GM18870 (cell line): Measurements from ENCODE around the gene CHRNA4.

ENCODE experiments used
- ATAC-seq: cut with Tn5 transposase; IDR thresholded peaks from one replicate; pipeline ENCODE4 v1.9.1; 2021; ENCODE audit warnings: moderate library complexity; ENCODE audit not compliant: unreplicated experiment

CHRNA4 gene

DNA sequence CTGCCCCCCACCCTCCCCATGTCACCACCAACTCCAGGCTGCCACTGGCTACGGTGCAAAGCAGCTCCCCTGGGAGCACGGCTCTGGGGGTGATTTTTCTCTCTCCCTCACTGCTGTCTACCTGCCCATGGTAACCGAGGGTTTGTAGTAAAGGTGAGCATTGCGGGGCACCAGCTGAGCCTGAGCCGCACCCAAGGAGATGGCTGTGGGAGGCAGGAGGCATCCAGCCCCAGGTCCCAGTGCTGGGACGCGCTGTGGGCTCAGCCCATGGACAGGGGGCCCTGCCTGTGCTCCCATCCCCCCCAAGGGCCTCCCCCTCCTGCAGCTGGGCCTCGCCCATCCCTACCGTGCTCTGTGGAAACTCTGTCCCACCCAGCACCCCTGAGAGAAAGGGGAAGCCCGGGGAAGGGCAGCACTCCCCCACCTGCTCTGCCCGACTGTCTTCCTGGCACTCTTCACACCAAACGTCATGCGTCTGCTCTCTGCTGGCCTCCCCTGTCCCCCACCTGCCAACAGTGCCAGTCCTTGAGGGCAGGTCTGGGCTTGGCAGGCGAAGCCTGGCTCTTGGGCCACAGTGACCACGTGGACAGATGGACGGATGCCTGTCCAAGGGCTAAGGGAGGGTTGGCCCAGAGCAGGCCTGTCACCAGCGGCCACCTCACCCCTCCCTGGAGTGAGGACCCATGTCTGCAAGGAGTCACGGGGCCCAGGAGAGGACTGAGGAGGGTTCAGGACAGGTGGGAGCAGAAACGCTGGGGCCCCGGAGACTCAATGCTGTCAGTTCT, 3.8 kb upstream of the CHRNA4 start:
- ATAC-seq: no peak

DNA sequence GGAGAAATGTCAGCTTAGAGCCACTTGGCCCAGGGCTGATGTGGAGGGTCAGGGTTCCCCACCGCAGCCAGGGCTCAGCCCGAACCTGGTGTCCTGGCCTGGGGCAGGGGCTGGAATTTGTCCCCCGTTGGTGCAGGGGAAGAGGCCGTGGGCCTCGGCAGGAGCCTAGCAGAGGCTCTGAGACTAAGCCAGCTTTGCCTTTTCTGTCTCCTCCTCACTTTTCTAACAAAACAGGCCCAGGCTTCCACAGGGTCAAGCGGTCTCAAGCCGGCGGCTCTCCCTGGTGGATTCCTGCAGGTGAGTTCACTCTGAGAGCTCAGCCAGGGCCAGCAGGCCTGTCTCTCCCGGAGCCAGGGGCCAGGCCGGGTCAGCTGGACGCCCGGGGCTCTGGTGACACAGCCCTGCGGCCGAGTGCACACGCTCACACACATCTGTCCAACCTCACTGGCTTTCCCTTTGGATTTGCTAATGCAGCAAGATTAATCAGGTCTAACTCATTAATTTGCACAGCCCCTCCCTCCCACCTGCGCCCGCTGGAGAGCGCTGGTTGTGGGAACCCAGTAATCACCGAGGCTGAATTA, 2.9 kb upstream of the CHRNA4 start:
- no peak for ATAC-seq

DNA sequence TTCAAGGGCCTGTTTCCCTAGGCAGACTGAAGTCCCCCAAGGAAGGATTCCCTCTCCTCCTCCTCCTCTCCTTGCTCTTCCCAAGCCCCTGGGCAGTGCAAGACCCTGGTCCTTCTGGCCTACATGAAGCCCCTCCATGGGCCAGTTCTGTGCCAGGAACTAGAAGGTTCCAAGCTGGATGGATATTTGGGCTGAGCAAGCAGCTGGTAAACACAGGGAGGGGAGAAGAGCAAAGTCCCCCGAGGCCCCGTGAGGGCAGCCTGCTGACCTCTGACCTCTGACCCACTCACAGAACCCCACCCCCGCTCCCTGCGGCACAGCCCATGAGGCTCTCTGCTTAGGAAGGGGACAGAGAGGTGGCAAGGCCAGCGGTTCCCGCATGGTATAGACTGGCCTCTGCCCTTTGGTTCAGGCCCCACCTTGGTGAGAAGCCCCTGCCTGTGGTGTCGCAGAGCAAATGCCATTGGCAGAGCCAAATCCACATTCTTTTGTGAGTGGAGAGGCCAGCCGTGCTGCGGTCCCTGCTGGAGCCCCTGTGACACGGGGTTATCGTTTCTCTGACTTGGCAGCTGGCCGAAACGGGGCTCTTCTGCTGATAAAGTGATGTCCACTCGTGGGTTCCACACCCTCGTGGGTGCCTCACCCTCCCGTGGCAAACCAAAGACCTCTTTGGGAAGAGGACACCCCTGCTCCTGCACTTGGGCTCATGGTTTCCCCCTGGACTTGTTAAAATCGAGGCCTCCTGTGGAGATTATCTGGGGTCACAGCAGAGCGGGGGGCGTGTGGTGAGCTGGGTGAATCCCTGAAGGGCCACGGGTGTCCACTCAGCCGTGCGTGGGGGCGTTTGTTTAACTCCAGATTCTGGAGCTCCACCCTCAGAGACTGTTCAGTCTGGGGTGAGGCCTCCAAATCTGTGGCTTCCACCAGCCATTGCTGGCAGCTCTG, 2.1 kb upstream of the CHRNA4 start:
- no peak for ATAC-seq

DNA sequence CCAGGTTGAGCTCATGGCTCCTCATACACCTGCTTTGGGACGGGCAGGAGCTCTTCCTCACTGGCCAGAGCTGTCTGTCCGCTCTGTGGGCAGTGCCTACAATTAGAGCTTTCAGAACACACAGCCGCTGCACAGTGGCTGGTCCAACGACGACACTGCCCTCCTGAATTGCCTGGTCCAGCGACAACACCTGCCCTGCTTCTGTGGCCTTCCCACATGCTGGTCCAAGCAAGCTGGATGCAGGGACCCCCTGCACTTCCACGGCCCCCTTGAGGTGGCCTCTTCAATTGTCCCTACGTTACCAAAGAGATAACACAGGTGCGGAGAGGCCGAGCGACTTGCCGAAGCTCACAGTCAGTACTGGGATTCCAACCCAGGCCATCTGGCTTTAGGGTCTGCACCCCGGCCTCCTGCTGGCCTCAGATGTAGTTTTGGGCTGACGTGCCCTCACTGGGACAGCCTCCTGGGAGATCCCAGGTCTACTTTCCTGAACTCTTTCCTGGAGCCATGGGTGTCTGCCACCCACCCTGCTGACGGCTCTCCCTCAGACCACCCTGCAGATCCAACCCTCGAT, 1.4 kb upstream of the CHRNA4 start:
- no peak for ATAC-seq

DNA sequence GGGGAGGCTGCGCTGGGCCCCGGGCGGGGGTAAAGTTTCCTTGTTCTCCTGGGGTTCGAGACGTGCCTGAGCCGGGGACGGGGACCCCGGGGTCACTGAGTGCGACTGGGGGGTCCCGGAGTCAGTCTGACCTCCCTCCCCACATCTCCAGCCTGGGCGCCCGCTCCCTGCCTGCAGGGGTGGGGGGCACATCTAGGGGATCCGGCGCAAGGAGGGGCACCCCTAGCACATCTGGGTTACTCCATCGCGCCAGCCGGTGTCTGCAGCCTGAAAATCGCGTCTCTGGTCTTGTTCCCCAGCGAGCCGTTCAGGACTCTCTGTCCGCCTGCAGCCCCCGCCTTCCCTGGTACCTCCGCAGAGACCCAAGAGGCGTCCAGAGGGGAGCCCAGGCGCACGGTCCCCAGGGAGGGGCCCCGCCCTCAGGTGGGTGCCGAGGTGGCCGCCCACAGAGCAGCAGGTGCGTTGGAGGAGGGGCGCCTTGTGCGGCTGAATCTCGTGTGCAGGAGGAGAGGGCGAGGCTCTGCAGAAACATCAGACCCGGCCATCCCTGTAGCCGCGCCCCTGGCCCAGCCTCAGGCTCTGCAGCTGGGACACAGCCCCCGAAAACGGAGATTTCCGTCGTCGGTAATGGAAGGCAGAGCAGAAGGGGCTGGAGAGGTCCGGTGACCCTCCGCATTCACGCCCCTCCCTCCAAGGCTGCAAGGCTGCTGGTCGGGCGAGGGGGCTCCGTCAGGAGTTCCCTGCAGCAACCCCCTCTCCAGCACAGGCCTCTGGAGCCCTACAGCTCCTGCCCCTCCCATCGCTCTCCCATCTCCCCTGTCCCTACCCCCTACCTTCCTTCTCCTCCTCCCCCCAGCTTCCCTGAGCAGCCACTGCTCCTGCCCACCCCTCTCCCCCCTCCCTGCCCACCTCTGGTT, 628 bp upstream of the CHRNA4 start:
- ATAC-seq: no peak

DNA sequence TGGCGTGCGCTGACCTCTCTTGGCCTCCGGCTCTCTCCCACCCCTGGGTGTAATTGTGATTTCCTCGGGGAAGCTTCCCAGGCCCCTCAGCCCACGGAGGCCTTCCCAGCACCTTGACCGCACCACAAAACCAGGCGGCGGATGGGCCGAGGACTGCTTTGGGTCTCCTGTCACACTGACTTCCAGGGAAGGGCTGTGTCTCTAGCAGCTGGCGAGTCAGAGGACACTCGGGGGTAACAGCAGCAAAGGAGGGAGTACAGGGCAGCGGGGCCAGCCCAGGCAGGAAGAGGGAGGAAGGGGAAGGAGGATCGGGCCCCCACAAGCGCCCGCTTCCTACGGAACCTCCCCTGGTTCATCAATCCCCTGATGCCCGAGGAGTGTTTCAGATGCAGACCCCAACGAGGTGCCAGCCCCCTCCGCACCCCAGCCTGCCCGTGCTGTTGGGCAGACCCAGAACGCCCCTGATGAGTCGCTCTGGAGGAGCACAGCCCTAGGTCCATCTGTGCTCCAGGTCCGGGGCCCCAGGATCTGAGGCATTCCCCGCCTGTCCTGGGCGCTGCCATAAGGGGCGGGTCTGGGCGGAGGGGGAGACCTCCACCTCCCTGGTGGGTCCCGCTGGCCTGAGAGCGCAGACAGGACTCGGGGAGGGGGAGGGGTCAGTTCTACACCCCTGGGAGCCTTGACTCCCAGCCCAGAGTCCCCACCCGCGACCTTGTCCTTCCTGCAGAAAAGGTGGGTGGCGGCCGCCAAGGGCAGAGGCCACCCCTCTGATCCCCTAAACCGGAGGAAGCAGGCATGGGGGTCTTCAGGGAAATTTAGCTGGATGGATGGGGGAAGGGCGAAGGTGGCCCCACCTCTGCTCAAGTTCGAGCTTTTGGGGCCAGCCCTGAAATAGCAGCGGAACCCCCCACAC, 956 bp downstream of the CHRNA4 start:
- no peak for ATAC-seq

DNA sequence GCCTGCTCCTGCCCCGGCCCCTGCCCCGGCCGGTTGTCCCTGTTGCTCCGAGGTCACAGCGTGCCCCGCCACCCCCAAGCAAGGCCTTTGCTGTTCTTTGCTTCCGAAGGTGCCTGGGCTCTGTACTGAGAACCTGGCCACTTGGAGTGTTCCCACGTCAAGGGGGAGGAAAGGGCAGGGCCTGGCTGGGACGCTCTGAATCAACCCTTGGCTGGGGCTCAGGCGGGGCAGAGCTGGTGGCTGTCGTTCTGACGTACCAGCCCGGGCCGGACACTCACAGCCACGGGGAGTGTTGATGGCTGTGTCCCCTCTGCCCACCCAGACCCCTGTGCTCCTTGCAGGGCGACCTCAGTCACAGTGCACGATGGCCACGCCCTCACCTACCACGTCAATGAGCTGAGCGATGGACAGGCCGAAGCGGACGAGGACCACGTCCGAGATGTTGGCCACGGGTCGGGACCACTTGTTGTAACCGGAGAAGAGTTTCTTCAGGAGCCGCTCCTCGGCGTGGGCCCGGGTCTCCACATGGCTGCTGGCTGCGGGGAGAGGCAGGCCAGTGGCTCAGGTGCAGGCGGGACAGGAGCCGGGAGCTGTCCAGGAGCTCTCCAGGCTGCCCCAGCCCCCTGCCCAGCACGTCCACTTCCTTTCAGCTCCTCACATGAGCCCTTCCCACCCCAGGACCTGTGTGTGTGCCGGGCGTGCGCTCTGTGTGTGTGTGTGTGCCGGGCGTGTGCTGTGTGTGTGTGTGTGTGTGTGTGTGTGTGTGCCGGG, 1.8 kb downstream of the CHRNA4 start:
- no peak for ATAC-seq

DNA sequence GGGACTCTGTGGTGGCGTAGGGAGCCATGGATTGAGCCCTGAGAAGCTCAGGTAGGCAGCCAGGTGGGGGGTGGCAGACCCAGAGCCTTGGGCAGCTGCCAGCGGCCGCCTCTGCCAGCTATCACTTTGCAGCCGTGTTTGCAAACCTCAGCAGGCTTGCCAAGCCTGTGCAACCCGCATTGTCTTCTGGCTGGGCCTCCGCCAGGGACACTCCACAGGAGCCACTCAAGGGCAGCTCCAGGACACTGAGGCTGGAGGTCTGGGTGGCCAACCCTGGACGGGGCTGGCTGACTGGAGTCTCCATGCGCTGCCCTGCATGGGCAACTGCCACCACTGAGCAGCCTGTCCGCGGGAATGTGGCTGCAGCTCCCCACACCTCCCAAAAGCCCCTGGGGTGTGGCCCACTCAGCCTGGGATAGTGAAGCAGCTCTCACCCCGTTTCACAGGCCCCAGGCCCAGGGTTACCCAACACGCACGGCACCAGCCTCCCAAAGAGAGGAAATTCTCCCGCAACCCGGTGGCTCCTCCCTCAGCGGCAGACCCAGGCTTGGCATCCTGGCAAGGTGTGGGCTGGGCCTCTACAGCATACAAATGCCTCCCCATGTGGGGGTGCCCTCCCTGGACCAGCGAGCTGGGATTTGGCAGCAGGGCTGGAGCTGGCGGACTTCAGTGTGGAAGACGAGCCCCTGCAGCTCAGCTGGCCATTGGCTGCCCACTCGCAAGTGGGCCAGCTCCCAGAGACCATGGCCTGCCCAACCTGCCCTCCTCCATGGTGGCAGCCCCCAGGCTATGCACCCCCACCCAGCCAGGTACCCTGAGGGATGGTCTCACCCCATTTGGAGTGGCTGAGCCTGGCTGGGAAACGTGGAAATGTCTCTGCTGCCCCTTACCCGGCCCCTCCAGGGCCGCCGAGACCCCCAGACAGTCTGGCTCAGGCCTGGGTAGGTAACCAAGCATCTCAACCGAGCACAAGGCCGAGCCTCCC, 2.9 kb downstream of the CHRNA4 start:
- ATAC-seq: no peak

DNA sequence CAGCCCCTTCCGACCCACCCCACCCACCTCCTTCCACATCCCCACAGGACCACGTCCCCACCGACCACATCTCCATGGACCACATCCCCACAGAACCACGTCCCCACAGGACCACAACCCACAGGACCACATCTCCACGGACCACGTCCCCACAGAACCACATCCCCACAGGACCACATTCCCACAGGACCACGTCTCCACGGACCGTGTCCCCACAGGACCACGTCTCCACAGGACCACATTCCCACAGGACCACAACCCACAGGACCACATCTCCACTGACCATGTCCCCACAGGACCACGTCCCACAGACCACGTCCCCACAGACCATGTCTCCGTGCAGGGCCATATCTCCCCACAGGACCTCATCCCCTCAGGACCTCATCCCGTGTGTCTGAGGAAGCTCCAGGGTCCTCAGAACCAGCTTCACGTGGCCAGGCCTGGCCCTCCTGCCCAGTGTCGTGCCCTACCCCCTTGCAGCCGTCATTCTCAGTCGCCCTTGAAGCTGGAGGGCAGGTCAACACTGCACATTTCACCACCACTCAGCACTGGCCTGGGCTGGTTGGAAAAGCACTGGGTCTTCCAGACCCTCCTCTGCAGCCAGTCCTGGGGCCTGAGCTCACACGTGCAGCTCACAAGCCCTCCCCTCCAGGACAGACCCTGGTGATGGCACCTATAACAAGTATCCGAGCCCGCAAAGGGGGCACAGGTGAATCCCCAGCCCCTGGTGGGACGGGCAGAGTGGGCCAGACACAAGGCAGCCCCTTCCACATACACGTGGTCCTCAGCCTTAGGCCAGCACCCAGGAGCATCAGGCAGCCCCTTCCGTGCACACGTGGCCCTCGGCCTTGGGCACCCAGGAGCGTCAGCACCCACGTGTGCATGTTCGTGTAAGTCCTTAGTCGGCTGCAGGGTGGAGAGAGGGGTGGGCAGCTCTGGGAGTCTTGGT, 3.9 kb downstream of the CHRNA4 start:
- no peak for ATAC-seq

DNA sequence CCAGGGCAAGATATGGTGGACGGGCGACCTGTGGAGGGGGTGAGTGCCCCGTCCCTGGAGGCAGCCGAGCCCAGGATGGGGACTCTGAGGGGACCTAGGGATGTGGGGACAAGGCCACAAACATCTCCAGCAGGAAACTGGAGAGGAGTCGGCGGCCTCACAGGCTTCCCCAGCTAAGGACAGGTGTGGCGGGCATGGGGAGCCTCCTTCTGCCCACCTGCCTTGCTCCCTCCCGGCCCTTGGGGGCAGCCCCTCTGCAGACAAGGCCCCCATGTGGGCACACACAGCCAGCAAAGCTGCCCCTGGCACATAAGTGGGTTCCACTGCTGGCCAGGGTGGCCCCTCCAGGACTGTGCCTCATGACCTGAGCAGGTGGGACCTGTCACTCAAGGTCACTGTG, 4.6 kb downstream of the CHRNA4 start:
- ATAC-seq: no peak

DNA sequence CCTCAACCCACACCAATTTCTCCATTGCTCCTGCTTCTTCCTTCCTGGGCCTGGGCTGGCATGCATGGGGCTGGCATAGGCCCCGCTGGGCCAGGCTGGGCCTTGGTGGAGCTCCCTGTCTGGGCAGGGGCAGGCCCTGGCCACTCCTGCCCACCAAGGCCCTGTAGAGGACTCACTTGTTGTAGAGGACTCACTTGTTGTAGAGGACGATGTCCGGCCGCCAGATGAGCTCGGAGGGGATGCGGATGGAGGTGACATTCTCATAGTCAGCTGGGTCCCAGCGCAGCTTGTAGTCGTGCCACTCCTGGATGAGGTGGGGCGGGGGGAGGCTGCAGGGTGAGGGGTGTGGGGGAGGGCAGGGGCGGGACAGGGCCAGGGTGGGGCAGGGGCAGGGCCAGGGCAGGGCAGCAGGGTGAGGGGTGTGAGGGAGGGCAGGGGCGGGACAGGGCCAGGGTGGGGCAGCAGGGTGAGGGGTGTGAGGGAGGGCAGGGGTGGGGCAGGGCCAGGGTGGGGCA, 5.3 kb downstream of the CHRNA4 start:
- ATAC-seq: no peak

DNA sequence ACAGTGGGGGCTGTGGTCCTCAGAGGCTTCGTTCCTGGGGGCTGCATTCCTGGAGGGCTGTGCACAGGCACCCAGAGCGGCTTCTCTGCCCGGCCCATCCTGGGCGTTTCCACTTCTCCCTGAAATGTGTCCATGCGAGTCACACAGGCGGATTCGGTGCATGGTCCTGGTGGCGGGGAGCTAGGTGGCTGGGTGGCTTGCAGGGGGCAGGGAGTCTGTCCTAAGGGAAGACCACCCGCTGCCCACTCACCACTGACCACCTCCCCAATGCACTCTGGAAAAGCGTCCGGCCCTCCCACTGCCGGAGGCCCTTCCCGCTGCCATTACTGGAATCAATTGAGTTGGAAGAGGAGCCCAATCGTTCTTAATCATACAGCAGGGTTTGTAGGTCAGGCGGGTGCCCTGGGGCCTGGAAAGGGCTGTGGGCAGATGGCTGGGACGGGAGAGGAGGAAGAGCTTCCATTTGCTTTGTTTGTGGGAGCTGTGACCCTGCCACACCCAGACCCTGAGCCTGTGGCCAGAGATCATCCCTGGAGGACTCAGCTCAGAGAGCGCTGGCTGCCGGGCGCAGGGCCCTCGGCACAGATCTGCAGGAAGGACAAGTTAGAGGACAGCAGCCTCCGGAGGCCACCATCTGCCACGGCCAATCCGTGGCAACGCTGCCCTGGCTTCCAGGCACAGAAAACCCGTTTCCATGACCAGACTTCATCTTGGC, 6.4 kb downstream of the CHRNA4 start:
- ATAC-seq: no peak

DNA sequence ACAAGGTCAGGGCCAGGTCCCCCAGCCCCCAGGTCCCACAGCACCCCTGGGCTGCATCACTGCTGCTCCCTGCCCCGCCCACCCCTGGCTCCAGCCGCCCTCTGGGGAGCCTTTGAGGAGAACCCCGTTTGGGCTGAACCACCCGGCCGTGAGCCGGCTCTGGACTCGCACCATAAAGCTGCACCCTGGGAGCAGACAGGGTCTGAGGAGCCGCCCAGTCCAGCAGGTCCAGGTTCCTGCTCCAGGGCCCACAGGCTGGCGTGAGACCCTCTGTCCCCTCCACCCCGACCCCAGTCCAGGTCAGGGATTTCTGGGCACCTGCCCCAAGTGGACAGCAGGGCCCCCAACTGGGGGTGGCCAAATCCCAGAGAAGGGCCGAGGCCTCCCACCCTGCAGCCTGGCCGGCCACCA, 8.3 kb downstream of the CHRNA4 start:
- no peak for ATAC-seq

DNA sequence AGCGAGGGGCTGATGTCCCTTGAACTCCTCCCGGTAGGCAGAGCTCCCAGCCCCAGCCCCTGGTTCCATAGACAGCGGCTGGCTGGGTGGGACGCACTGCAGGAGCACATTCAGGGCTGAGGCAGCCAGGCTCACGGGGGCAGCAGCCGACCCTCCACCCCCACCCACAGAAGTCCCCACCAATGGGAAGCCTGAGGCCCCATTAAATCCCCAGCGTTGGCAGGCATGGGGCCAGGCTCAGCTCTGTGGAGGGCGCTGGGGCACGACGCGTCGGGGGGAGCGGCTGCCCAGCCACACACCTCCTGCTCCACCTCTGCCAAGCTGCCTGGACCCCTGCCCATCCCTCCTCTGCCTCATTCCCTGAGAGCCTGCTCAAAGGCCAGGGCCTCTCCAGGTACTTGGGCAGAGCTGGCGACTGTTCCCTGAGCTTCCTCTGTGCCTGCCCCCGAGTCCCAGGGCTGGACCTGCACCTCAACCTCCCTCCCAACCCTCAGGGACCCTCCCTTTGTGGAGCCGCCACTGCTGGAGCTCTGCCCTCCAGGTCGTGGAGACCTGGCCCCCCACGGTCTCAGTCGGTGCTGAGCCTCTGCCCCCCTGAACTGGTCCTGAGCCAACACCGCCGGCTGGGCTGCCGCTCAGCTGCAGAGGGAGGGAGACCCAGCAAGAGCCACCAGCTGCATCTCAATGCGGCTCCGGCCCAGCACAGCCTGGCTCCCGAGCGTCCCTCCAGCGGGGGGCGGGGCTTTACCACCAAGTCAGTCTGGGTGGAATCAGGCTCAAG, 9.1 kb downstream of the CHRNA4 start:
- no peak for ATAC-seq

DNA sequence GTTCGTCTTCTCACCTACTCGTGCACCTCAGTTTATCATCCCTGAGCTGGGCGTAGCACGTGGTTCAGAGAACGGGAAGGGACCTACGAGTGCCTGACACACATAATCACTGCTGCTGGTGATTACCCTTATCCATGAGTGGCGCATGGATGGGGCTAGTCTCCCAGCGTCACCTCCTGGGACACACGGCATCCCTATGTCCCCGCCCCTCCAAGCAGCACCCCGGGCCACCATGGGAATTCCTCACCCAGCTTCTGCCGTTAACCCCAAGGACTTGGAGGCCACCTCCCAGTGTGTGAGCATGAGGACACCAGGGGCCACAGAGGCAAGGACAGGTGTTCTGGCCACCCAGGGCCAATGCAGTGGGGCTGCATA, 9.8 kb downstream of the CHRNA4 start:
- ATAC-seq: no peak
